Ascending aorta (tissue), 2 donors: ENCODE results near the gene EDN2. TPM values are rescaled to one million over a fixed set of nuclear protein-coding genes. Genes with fewer than 3 reads are reported as not detected.

Source experiments
- DNase-seq, 2 donors: peaks; one replicate each; pipeline ENCODE4 v3.0.0-alpha.2; 2019; ENCODE audit warnings: low spot score in 2 of 2
- H3K27ac ChIP-seq, 2 donors: fragments of 200-600 bp; sonication (generic); one replicate each; pipeline ENCODE4 v1.5.1; 2016 to 2017; ENCODE audit warnings: mild to moderate bottlenecking in 1 of 2
- H3K27me3 ChIP-seq: fragments of 200-600 bp; sonication (generic); one replicate; pipeline ENCODE4 v1.5.1; 2017
- H3K36me3 ChIP-seq, 2 donors: fragments of 200-600 bp; sonication (generic); one replicate each; pipeline ENCODE4 v1.5.1; 2016
- H3K4me1 ChIP-seq, 2 donors: fragments of 200-600 bp; sonication (generic); one replicate each; pipeline ENCODE4 v1.5.1; 2016 to 2017; ENCODE audit warnings: mild to moderate bottlenecking in 1 of 2
- H3K4me3 ChIP-seq, 2 donors: fragments of 200-600 bp; sonication (generic); one replicate each; pipeline ENCODE4 v1.5.1; 2016 to 2017; ENCODE audit warnings: mild to moderate bottlenecking in 1 of 2
- H3K9me3 ChIP-seq, 2 donors: fragments of 200-600 bp; sonication (generic); one replicate each; pipeline ENCODE4 v1.5.1; 2016
- intact Hi-C: fragments of 100-400 bp; cut with DNase I; formaldehyde crosslinking; loops from one replicate; pipeline ENCODE4 v1.15.1; 2023
- total RNA-seq: library from RNA; depleted of rRNA; stranded (reverse); fragments of >200 nt; gene quantifications from one replicate; pipeline ENCODE4 v1.1.0, GENCODE V29; 2016
- TF ChIP-seq, protein P1 (sequence below), 3 experiments: fragments of 200-600 bp in 2 of 3; fragments of 450-650 bp in 1 of 3; sonication (generic) in 2 of 3; IDR thresholded peaks; one replicate each; pipeline ENCODE4 v1.5.1; 2016 to 2019; ENCODE audit warnings: antibody characterized with exemption in 3 of 3, mild to moderate bottlenecking in 1 of 3, moderate library complexity in 1 of 3

The EDN2 gene
- total RNA-seq, 1 donor from 2014 or later: not detected

DNA sequence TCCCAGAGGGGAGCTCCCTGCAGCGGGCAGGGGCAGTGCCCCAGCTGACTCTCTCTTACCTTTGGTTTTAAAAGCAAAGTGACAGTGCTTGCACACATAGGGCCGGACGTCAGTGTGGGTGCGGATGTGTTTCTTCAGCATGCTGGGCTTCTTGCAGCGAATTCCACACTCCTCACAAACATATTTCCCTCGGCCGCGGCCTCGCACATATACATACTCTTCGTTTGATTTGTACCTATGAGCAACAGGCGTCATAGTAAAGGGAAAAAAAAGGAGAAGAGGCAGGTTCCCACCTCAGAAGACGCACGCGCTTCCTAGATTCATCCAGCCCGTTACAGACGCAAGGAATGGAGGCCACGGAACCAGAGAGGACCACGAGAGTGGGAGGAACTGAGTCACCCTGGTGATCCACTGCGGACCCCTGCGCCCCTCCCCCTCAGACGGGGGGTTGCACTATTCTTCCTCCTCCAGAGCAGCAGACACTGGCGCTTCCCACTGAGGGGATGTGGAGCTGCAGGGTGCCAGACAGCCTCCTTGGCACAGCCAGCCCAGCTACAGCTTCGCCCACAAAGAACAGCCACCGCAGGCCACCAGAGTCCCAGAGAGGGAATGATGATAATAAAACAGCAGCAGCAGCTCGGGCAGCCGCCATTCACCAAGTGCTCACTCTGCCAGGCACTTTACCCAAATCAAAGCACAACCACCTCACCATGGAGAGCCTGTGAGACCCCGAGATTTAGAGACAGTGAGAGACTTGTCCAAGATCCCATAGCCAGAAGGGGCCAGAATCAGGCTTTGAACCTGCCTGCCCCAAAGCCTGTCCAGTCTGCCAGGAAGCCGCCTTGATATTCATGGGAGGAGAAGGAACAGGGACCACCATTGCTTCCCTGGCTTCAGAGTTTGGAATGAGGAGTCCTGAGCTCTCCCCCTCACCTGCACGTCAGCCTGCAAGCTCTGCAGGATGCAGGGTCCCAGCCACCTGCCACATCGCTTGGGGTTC is 40.5 kb upstream of the EDN2 start:
- intact Hi-C loops: no loop called here
- no peak overlapping the region for H3K27ac ChIP-seq
- DNase-seq: no peak
- no peak overlapping the region for H3K4me3 ChIP-seq
- H3K27me3 ChIP-seq: no peaks in the 10 kb centered on the region
- no peaks in the 10 kb centered on the region for H3K9me3 ChIP-seq
- H3K36me3 ChIP-seq: no peaks in the 10 kb centered on the region
- no peaks in the 10 kb centered on the region for H3K4me1 ChIP-seq
- TF ChIP-seq, protein P1, sequence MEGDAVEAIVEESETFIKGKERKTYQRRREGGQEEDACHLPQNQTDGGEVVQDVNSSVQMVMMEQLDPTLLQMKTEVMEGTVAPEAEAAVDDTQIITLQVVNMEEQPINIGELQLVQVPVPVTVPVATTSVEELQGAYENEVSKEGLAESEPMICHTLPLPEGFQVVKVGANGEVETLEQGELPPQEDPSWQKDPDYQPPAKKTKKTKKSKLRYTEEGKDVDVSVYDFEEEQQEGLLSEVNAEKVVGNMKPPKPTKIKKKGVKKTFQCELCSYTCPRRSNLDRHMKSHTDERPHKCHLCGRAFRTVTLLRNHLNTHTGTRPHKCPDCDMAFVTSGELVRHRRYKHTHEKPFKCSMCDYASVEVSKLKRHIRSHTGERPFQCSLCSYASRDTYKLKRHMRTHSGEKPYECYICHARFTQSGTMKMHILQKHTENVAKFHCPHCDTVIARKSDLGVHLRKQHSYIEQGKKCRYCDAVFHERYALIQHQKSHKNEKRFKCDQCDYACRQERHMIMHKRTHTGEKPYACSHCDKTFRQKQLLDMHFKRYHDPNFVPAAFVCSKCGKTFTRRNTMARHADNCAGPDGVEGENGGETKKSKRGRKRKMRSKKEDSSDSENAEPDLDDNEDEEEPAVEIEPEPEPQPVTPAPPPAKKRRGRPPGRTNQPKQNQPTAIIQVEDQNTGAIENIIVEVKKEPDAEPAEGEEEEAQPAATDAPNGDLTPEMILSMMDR (IDR thresholded peaks at IDR 0.05): no peak

DNA sequence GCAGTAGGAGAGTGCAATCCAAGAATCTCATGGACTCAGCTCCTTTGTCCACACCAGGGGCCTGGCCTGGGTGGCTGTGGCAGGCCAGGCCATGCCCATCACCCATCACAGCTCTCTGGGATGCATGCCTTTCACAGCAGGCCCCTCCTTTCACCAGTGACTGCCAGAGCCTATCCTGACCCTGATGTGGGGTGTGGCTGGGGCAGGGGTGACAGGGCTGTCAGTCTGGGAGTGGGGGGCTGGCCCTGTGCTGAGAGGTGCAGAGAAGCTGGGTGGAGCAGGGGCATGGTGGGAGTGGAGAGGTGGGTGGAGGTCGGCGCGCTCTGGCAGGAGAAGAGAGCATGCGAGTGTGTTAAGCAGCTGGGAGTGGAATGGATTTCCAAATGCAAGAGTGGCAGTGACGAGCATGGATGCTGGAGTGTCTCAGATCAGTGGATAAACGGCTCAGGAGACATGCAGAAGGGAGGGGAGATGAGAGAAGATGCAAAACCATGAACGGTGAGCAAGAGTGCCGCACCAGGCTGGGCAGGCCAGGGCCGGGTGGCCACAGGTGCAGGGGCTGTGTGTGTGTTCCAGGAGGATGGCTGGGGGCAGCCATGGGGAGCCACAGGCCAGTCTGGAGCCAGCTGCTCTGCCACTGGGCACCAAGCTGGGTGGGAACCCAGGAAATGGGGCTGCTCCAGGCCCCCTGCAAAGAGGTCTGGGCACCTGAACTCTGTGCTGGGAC is 39.6 kb upstream of the EDN2 start:
- TF ChIP-seq, protein P1 (IDR thresholded peaks at IDR 0.05): no peak
- Histone ChIP-seq H3K4me3 (no peak overlapping the region), H3K4me1 (no peaks in the 10 kb centered on the region), H3K27ac (no peak overlapping the region), H3K9me3 (no peaks in the 10 kb centered on the region), H3K36me3 (no peaks in the 10 kb centered on the region), H3K27me3 (no peaks in the 10 kb centered on the region)
- intact Hi-C loops: no loop called here
- no peak for DNase-seq

DNA sequence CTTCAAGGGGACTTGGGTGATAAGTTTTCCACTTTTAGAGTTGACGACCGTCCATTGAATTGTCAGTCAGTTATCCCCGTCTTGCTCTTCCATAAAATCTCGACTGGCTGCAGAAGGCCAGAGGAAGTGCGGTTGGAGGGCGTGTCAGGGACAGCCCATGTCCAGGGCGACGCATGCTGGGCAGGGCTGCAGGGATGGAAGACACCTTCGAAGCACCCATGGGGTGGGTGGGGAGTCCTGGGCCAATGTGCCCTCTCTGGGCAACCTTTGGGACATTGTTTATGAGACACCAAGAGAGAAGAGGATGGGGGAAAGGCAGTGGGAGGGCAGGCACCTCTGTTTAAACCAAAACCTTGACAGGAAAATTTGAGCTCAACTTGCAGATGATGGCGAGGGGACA is 38.6 kb upstream of the EDN2 start:
- no peak overlapping the region for H3K27ac ChIP-seq
- no peak overlapping the region for H3K4me3 ChIP-seq
- intact Hi-C loops: no loop called here
- no peaks in the 10 kb centered on the region for H3K36me3 ChIP-seq
- DNase-seq: no peak
- no peaks in the 10 kb centered on the region for H3K4me1 ChIP-seq
- no peaks in the 10 kb centered on the region for H3K27me3 ChIP-seq
- TF ChIP-seq, protein P1 (IDR thresholded peaks at IDR 0.05): no peak
- H3K9me3 ChIP-seq: no peaks in the 10 kb centered on the region

DNA sequence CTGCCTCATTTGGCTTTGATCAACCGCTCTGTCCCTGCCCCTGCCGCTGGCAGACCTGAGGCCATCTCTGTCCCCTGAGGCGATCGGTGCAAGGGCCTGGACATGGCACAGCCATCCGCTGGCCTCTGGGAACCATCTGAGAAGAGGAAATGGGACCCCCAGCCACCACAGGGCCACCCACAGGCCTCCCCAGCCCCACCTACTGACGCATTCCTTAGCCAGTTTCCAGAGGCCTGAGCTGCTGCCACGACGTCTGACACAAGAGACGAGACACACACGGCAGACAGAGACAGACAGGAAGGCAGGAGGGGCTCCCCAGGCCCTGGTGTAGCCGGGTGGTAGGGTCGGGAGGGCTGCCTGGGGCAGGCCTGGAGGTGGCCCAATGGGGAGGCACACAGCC is 37.3 kb upstream of the EDN2 start:
- no peaks in the 10 kb centered on the region for H3K36me3 ChIP-seq
- no peak overlapping the region for H3K4me3 ChIP-seq
- intact Hi-C loops: no loop called here
- TF ChIP-seq, protein P1 (IDR thresholded peaks at IDR 0.05): no peak
- H3K9me3 ChIP-seq: no peaks in the 10 kb centered on the region
- H3K27me3 ChIP-seq: no peaks in the 10 kb centered on the region
- no peak overlapping the region for H3K27ac ChIP-seq
- H3K4me1 ChIP-seq: no peaks in the 10 kb centered on the region
- no peak for DNase-seq

DNA sequence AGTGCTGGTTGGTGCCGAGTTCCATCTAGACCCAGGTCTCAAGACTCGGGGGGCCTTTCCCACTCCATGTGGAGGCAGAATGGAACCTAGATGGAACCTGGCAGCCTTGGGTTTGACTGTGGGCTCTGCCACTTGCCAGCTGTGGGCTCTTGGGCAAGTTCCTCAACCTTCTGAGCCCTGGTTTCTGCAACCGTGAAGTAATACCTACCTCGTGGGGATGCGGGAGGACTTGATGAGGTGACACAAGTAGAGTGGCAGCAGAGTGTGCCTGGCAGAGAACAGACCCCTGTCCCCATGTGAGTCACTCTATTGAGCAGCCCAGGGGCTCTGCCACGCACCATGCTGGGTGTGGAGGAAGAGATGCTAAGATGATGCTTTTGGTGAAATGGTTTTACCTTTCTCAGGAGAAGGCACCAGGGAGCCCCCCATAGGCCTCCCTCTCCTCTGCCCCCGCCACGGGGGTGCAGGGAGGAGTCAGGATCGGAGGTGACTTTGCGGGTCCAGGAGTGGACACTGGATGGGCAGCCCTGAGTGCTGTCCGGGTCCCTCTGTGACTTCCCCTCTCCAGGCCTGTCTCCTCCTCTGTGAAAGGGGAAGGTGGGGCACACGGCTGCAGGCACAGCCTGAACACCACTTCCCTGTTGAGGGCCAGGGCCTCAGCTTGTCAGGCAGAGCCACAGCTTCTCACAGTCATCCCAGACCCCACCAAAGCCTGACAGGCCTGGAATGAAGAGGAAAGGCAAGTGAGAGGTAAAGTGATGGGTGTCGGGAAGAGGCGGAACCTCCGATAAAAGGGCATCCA is 36.7 kb upstream of the EDN2 start:
- Histone ChIP-seq H3K4me3 (no peak overlapping the region), H3K36me3 (no peaks in the 10 kb centered on the region), H3K4me1 (peaks cover 0 to 2% of the 10 kb centered on the region in 2 donors), H3K9me3 (no peaks in the 10 kb centered on the region), H3K27me3 (no peaks in the 10 kb centered on the region), H3K27ac (no peak overlapping the region)
- intact Hi-C loops: no loop called here
- TF ChIP-seq, protein P1 (IDR thresholded peaks at IDR 0.05): no peak
- DNase-seq: no peak
